GM12892 (cell line): ENCODE measurements around the gene RALGPS1.

Experiments
- POLR2AphosphoS5 ChIP-seq: IDR thresholded peaks from 2 replicates; pipeline ENCODE4 v1.6.1; 2011; ENCODE audit warnings: low read depth, low read length, control low read depth
- TAF1 ChIP-seq: IDR thresholded peaks from 2 replicates; pipeline ENCODE4 v1.6.1; 2011; ENCODE audit warnings: low read depth, mild to moderate bottlenecking, control low read depth, low read length, borderline replicate concordance

- no peak for TF ChIP-seq POLR2AphosphoS5
- TF ChIP-seq TAF1 = no peak
These were observed 202.4 kb downstream of the RALGPS1 start for GRCh38 chr9:127116957-127117356.
